ENCODE measurements around the gene RAB5B. TPM values are rescaled to one million over a fixed set of nuclear protein-coding genes. Genes with fewer than 3 reads are reported as not detected.
"Not testable (repeated sequence)": the region's sequence is repeated elsewhere in the genome, so short reads cannot be mapped to it uniquely, and the experiment has no call there.

RAB5B gene
- total and polyA plus RNA-seq, 2 experiments from 2014 or later: 58.6 to 66.6 TPM

GRCh38 chr12:55995366-55995765 lies 21.5 kb downstream of the RAB5B start:
- Histone ChIP-seq H3K9me3 (ENCODE audit: low read depth) (no peaks in the 10 kb centered on the region), H3K9me2 (ENCODE audit: insufficient read depth) (no peaks in the 10 kb centered on the region), H3K9ac (no peak overlapping the region), H2AFZ (no peak overlapping the region), H4K20me1 (ENCODE audit: insufficient read depth) (no peaks in the 10 kb centered on the region), H3K4me1 (ENCODE audit: insufficient read depth) (no peaks in the 10 kb centered on the region), H3K27me3 (replicated peaks; ENCODE audit: insufficient read depth) (no peaks in the 10 kb centered on the region), H3K4me2 (ENCODE audit: unreplicated experiment) (no peak overlapping the region), H3K79me2 (ENCODE audit: insufficient read depth) (peaks cover 4% of the 10 kb centered on the region; the same call in 1 of the 2 replicates), H3K4me3 (no peak overlapping the region), H3K36me3 (ENCODE audit: low read depth) (peaks cover 16% of the 10 kb centered on the region; the same call in 1 of the 2 replicates), H3F3A (ENCODE audit: insufficient read depth) (peaks cover 32% of the 10 kb centered on the region), H3K27ac (no peak overlapping the region)
- no peak for TF ChIP-seq EZH2phosphoT487 (IDR thresholded peaks at IDR 0.05; ENCODE audit: insufficient read depth, low read depth)
- no peak for TF ChIP-seq EZH2 (IDR thresholded peaks at IDR 0.05; ENCODE audit: insufficient read depth, poor library complexity, severe bottlenecking)
- in situ Hi-C loops (cut with MboI): no loop called here
- no peak for DNase-seq
- WGBS, 2 experiments (ENCODE audit: low coverage in 1 of 2, low lambda C conversion rate in 2 of 2, missing lambda C conversion rate in 2 of 2): 67 to 72% methylated on average over 8 of the region's 8 CpGs

GRCh38 chr12:55996201-55996714 lies 22.4 kb downstream of the RAB5B start:
- Histone ChIP-seq H3K9ac (peak overlapping the region; percentile 83), H3K27ac (peak overlapping the region; percentile 58), H4K20me1 (ENCODE audit: insufficient read depth) (no peaks in the 10 kb centered on the region), H3K9me2 (ENCODE audit: insufficient read depth) (no peaks in the 10 kb centered on the region), H3K9me3 (ENCODE audit: low read depth) (no peaks in the 10 kb centered on the region), H3K4me3 (peak overlapping the region; percentile 93), H3K79me2 (ENCODE audit: insufficient read depth) (peaks cover 4% of the 10 kb centered on the region; the same call in 1 of the 2 replicates), H3K4me1 (ENCODE audit: insufficient read depth) (no peaks in the 10 kb centered on the region), H3F3A (ENCODE audit: insufficient read depth) (peaks cover 32% of the 10 kb centered on the region), H3K36me3 (ENCODE audit: low read depth) (peaks cover 7% of the 10 kb centered on the region; the same call in 1 of the 2 replicates), H3K27me3 (replicated peaks; ENCODE audit: insufficient read depth) (no peaks in the 10 kb centered on the region), H2AFZ (peak overlapping the region; percentile 95), H3K4me2 (ENCODE audit: unreplicated experiment) (peak overlapping the region; percentile 98)
- WGBS, 2 experiments (ENCODE audit: low coverage in 1 of 2, low lambda C conversion rate in 2 of 2, missing lambda C conversion rate in 2 of 2): 29% methylated on average over 14 of the region's 14 CpGs
- in situ Hi-C loops (cut with MboI): no loop called here
- no peak for TF ChIP-seq EZH2phosphoT487 (IDR thresholded peaks at IDR 0.05; ENCODE audit: insufficient read depth, low read depth)
- DNase-seq: peak; percentile 70

GRCh38 chr12:55996715-55997534 lies 23.0 kb downstream of the RAB5B start, which contains the start of gene SUOX:
SUOX (plus strand) TSS chr12:55997276; CDS start chr12:56002222, 4,946 bp downstream.
- H3K27ac ChIP-seq: peak within 1 kb of the TSS; percentile 58
- H3K9ac ChIP-seq: peak within 1 kb of the TSS; percentile 83
- DNase-seq: peak; percentile 98
- WGBS, 2 experiments (ENCODE audit: low coverage in 1 of 2, low lambda C conversion rate in 2 of 2, missing lambda C conversion rate in 2 of 2): 1% methylated on average over 27 of the region's 27 CpGs
- peak within 1 kb of the TSS; percentile 98 for H3K4me2 ChIP-seq (ENCODE audit: unreplicated experiment)
- H2AFZ ChIP-seq: peak within 1 kb of the TSS; percentile 95
- H3K9me3 ChIP-seq (ENCODE audit: low read depth): no peaks in the 10 kb centered on the region
- peaks cover 4% of the 10 kb centered on the region; the same call in 1 of the 2 replicates for H3K79me2 ChIP-seq (ENCODE audit: insufficient read depth)
- H3K4me1 ChIP-seq (ENCODE audit: insufficient read depth): no peaks in the 10 kb centered on the region
- H3K9me2 ChIP-seq (ENCODE audit: insufficient read depth): no peaks in the 10 kb centered on the region
- H3F3A ChIP-seq (ENCODE audit: insufficient read depth): peaks cover 32% of the 10 kb centered on the region
- no peaks in the 10 kb centered on the region for H3K27me3 ChIP-seq (replicated peaks; ENCODE audit: insufficient read depth)
- in situ Hi-C loops (cut with MboI): no loop called here
- peaks cover 4% of the 10 kb centered on the region; the same call in 1 of the 2 replicates for H3K36me3 ChIP-seq (ENCODE audit: low read depth)
- H4K20me1 ChIP-seq (ENCODE audit: insufficient read depth): no peaks in the 10 kb centered on the region
- peak within 1 kb of the TSS; percentile 93 for H3K4me3 ChIP-seq
- TF ChIP-seq EZH2 (IDR thresholded peaks at IDR 0.05; ENCODE audit: insufficient read depth, poor library complexity, severe bottlenecking) (no peak), EZH2phosphoT487 (IDR thresholded peaks at IDR 0.05; ENCODE audit: insufficient read depth, low read depth) (no peak)

GRCh38 chr12:55997535-55997859 lies 23.6 kb downstream of the RAB5B start:
- in situ Hi-C loops (cut with MboI): no loop called here
- Histone ChIP-seq H3F3A (ENCODE audit: insufficient read depth) (peaks cover 32% of the 10 kb centered on the region), H3K9me2 (ENCODE audit: insufficient read depth) (no peaks in the 10 kb centered on the region), H3K4me1 (ENCODE audit: insufficient read depth) (no peaks in the 10 kb centered on the region), H3K4me2 (ENCODE audit: unreplicated experiment) (peak overlapping the region; percentile 82), H4K20me1 (ENCODE audit: insufficient read depth) (no peaks in the 10 kb centered on the region), H3K9me3 (ENCODE audit: low read depth) (no peaks in the 10 kb centered on the region), H3K27ac (no peak overlapping the region), H3K4me3 (peak overlapping the region; percentile 93), H3K36me3 (ENCODE audit: low read depth) (peaks cover 4% of the 10 kb centered on the region; the same call in 1 of the 2 replicates), H3K9ac (peak overlapping the region; percentile 83), H3K27me3 (replicated peaks; ENCODE audit: insufficient read depth) (no peaks in the 10 kb centered on the region), H3K79me2 (ENCODE audit: insufficient read depth) (peaks cover 4% of the 10 kb centered on the region; the same call in 1 of the 2 replicates), H2AFZ (peak overlapping the region; percentile 95)
- no peak for DNase-seq
- no peak for TF ChIP-seq EZH2phosphoT487 (IDR thresholded peaks at IDR 0.05; ENCODE audit: insufficient read depth, low read depth)
- TF ChIP-seq EZH2 (IDR thresholded peaks at IDR 0.05; ENCODE audit: insufficient read depth, poor library complexity, severe bottlenecking): no peak
- whole genome bisulfite sequencing, 2 experiments (ENCODE audit: low coverage in 1 of 2, low lambda C conversion rate in 2 of 2, missing lambda C conversion rate in 2 of 2): 1 to 5% methylated on average over 4 to 5 of the region's 5 CpGs

- H3F3A ChIP-seq (ENCODE audit: insufficient read depth): peaks cover 16% of the 10 kb centered on the region
- WGBS, 2 experiments (ENCODE audit: low coverage in 1 of 2, low lambda C conversion rate in 2 of 2, missing lambda C conversion rate in 2 of 2): 81 to 83% methylated on average over 6 of the region's 6 CpGs
- in situ Hi-C loops (cut with MboI); H2AFZ ChIP-seq; H4K20me1 ChIP-seq (ENCODE audit: insufficient read depth); H3K4me2 ChIP-seq (ENCODE audit: unreplicated experiment); H3K27me3 ChIP-seq (replicated peaks; ENCODE audit: insufficient read depth); DNase-seq; H3K79me2 ChIP-seq (ENCODE audit: insufficient read depth); H3K9me3 ChIP-seq (ENCODE audit: low read depth); H3K4me1 ChIP-seq (ENCODE audit: insufficient read depth); H3K4me3 ChIP-seq; H3K9ac ChIP-seq; H3K27ac ChIP-seq; H3K9me2 ChIP-seq (ENCODE audit: insufficient read depth); H3K36me3 ChIP-seq (ENCODE audit: low read depth): not testable (repeated sequence)
Measured at GRCh38 chr12:55999522-55999921, 25.6 kb downstream of the RAB5B start.

GRCh38 chr12:55999999-56000540 lies 26.2 kb downstream of the RAB5B start:
- in situ Hi-C loops (cut with MboI); H3K9ac ChIP-seq; H3K9me3 ChIP-seq (ENCODE audit: low read depth); H3K4me2 ChIP-seq (ENCODE audit: unreplicated experiment); H3K4me1 ChIP-seq (ENCODE audit: insufficient read depth); H4K20me1 ChIP-seq (ENCODE audit: insufficient read depth); H2AFZ ChIP-seq; H3K4me3 ChIP-seq; H3K79me2 ChIP-seq (ENCODE audit: insufficient read depth); H3K36me3 ChIP-seq (ENCODE audit: low read depth); DNase-seq; H3K27me3 ChIP-seq (replicated peaks; ENCODE audit: insufficient read depth); H3K9me2 ChIP-seq (ENCODE audit: insufficient read depth); H3K27ac ChIP-seq: not testable (repeated sequence)
- peaks cover 12% of the 10 kb centered on the region for H3F3A ChIP-seq (ENCODE audit: insufficient read depth)
- 92 to 94% methylated on average over 27 to 31 of the region's 33 CpGs for WGBS, 2 experiments (ENCODE audit: low coverage in 1 of 2, low lambda C conversion rate in 2 of 2, missing lambda C conversion rate in 2 of 2)

Data from GM23248 (cell line).